Vagina (tissue), 2 donors: Measurements from ENCODE around the gene FOXS1.

Experiments
- POLR2A ChIP-seq, 2 donors: fragments of 450-650 bp; IDR thresholded peaks; one replicate each; pipeline ENCODE4 v1.6.1; 2017; ENCODE audit warnings: antibody characterized with exemption in 2 of 2, mild to moderate bottlenecking in 2 of 2, moderate library complexity in 2 of 2
- TF ChIP-seq, protein P1 (sequence below), 3 experiments: fragments of 450-650 bp in 2 of 3; fragments of 200-600 bp in 1 of 3; sonication (generic) in 1 of 3; IDR thresholded peaks; one replicate each; pipeline ENCODE4 v1.5.1; 2017 to 2019; ENCODE audit warnings: antibody characterized with exemption in 3 of 3, mild to moderate bottlenecking in 2 of 3, moderate library complexity in 2 of 3

DNA sequence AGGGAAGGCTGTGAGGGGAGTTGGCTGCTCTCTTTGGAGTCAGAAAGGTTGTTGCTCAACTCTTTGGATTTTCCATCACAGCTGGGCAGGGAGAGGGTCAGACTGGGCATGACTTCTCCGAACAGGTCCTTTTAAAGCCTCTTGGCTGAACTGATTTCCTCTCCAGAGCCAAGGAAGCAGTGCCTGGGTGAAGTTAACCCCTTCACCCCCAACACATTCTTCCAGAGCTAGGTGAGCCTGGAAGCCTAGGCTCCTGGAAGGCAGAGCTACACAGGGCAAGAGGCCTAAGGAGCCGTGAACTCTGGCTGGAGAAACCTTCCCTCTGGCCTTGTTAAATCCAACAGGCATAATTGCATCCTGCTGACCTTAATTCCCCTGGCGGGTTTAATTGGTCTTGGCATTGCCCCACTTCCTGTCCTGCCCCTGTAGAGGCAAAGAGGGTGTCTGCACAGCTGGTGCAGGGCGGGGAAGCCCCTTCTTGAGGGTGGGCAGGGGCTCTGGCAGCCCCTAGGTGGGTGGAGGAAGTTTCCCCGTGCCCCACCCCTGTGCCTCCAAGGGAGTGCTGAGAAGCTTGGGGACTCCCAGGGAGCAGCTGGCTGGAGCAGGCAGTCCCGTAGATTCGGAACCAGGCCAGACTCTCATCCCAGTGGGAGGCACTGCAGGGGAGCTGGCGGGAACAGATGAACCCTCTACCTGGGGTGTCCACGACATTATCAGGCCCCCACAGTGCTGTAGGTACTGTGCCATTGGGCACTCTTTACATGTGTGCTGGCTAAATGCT, 29.8 kb downstream of the FOXS1 start:
- no peak for TF ChIP-seq POLR2A (IDR thresholded peaks at IDR 0.05)
- TF ChIP-seq, protein P1, sequence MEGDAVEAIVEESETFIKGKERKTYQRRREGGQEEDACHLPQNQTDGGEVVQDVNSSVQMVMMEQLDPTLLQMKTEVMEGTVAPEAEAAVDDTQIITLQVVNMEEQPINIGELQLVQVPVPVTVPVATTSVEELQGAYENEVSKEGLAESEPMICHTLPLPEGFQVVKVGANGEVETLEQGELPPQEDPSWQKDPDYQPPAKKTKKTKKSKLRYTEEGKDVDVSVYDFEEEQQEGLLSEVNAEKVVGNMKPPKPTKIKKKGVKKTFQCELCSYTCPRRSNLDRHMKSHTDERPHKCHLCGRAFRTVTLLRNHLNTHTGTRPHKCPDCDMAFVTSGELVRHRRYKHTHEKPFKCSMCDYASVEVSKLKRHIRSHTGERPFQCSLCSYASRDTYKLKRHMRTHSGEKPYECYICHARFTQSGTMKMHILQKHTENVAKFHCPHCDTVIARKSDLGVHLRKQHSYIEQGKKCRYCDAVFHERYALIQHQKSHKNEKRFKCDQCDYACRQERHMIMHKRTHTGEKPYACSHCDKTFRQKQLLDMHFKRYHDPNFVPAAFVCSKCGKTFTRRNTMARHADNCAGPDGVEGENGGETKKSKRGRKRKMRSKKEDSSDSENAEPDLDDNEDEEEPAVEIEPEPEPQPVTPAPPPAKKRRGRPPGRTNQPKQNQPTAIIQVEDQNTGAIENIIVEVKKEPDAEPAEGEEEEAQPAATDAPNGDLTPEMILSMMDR (IDR thresholded peaks at IDR 0.05) = no peak
